H1 (cell line): Measurements from ENCODE around the gene SLC18A3. TPM values are rescaled to one million over a fixed set of nuclear protein-coding genes. Genes with fewer than 3 reads are reported as not detected.

ENCODE experiments used
- CTCF ChIA-PET: fragments of 300-600 bp; sonication (Branson Sonifier 250); formaldehyde crosslinking; loops from one replicate; lab custom pipeline; 2021; ENCODE audit not compliant: partially characterized antibody; lab: Charles Lee
- POLR2A ChIA-PET: fragments of 300-600 bp; sonication (Branson Sonifier 250); formaldehyde crosslinking; loops from one replicate; lab custom pipeline; 2021; ENCODE audit warnings: inconsistent platforms; ENCODE audit not compliant: partially characterized antibody; lab: Charles Lee
- DNase-seq, 2 experiments: peaks; one replicate each; pipeline versions ENCODE4 v3.0.0 to v3.0.0-alpha.2; 2010 to 2022; ENCODE audit warnings: low spot score in 2 of 2, low read depth in 1 of 2, mixed read lengths in 1 of 2
- FAIRE-seq: peaks from 2 replicates; lab custom pipeline; 2011; peaks lifted over from hg19 to GRCh38; lab: Jason Lieb, UNC
- H2AFZ ChIP-seq: 2 replicates; pipeline ENCODE4 v1.8.1; 2012; ENCODE audit warnings: low read length, inconsistent platforms
- H2AK5ac ChIP-seq: 2 replicates; pipeline ENCODE4 v1.6.1; 2013; ENCODE audit warnings: low read depth, low read length
- H2BK120ac ChIP-seq: replicated peaks from 2 replicates; pipeline ENCODE3; 2013; ENCODE audit warnings: low read depth, low read length, inconsistent platforms
- H2BK12ac ChIP-seq: 2 replicates; pipeline ENCODE4 v1.6.1; 2013; ENCODE audit warnings: low read depth, low read length
- H2BK15ac ChIP-seq: 2 replicates; pipeline ENCODE4 v1.6.1; 2013; ENCODE audit warnings: low read length
- H2BK20ac ChIP-seq: 2 replicates; pipeline ENCODE4 v1.6.1; 2013; ENCODE audit warnings: low read length
- H2BK5ac ChIP-seq: 2 replicates; pipeline ENCODE4 v1.6.1; 2013; ENCODE audit warnings: low read depth, low read length
- H3K14ac ChIP-seq: 2 replicates; pipeline ENCODE4 v1.6.1; 2013; ENCODE audit warnings: inconsistent platforms; ENCODE audit not compliant: insufficient read length
- H3K18ac ChIP-seq: 2 replicates; pipeline ENCODE4 v1.6.1; 2013; ENCODE audit warnings: low read length; ENCODE audit errors: extremely low read depth
- H3K23ac ChIP-seq: 2 replicates; pipeline ENCODE4 v1.6.1; 2013; ENCODE audit warnings: inconsistent platforms; ENCODE audit not compliant: insufficient read length
- H3K23me2 ChIP-seq: 2 replicates; pipeline ENCODE4 v1.6.1; 2013; ENCODE audit warnings: low read depth, low read length
- H3K27ac ChIP-seq: 2 replicates; pipeline ENCODE4 v1.6.1; 2011; ENCODE audit warnings: low read depth, low read length, inconsistent platforms
- H3K27me3 ChIP-seq, 4 experiments: replicated peaks in 1 of 4; 1 replicate in 1 of 4; 2 replicates in 3 of 4; pipeline versions ENCODE4 v1.6.1 to v1.8.1; 2011 to 2013; ENCODE audit warnings: low read length in 3 of 4, mild to moderate bottlenecking in 3 of 4, inconsistent platforms in 2 of 4, mixed read lengths in 2 of 4, moderate library complexity in 1 of 4; ENCODE audit not compliant: control insufficient read depth in 3 of 4, insufficient read depth in 3 of 4; ENCODE audit errors: extremely low read depth in 1 of 4
- H3K36me3 ChIP-seq, 4 experiments: 2 replicates each; pipeline versions ENCODE4 v1.6.1 to v1.8.1; 2011 to 2013; ENCODE audit warnings: mild to moderate bottlenecking in 4 of 4, low read length in 3 of 4, moderate library complexity in 2 of 4, control low read depth in 1 of 4, inconsistent platforms in 1 of 4; ENCODE audit not compliant: insufficient read depth in 4 of 4, control insufficient read depth in 2 of 4
- H3K4ac ChIP-seq: replicated peaks from 2 replicates; pipeline ENCODE3; 2013; ENCODE audit warnings: low read length, low read depth, mixed read lengths, inconsistent platforms; ENCODE audit not compliant: insufficient read length
- H3K4me1 ChIP-seq, 4 experiments: replicated peaks in 1 of 4; 1 replicate in 1 of 4; 2 replicates in 3 of 4; pipeline versions ENCODE4 v1.6.1 to v1.8.1; 2011 to 2013; ENCODE audit warnings: low read length in 3 of 4, inconsistent platforms in 2 of 4, mixed read lengths in 1 of 4; ENCODE audit not compliant: insufficient read depth in 4 of 4, control insufficient read depth in 3 of 4
- H3K4me2 ChIP-seq, 2 experiments: 2 replicates each; pipeline versions ENCODE4 v1.6.1 to v1.8.1; 2011 to 2013; ENCODE audit warnings: low read depth in 2 of 2, low read length in 2 of 2, control low read depth in 1 of 2, inconsistent platforms in 1 of 2, mild to moderate bottlenecking in 1 of 2; ENCODE audit not compliant: insufficient read depth in 1 of 2
- H3K4me3 ChIP-seq, 4 experiments: fragments of 200-600, 300-600 bp in 1 of 4; sonication (generic), shearing (Covaris generic), sonication (Bioruptor Twin) in 1 of 4; 2 replicates each; pipeline versions ENCODE4 v1.5.1 to v1.8.1; 2011 to 2016; ENCODE audit warnings: low read length in 4 of 4, low read depth in 3 of 4, control low read depth in 2 of 4, inconsistent platforms in 2 of 4, mild to moderate bottlenecking in 2 of 4, mixed read lengths in 1 of 4, moderate library complexity in 1 of 4; ENCODE audit not compliant: insufficient read depth in 2 of 4; ENCODE audit errors: extremely low read depth in 1 of 4
- H3K56ac ChIP-seq: replicated peaks from 2 replicates; pipeline ENCODE3; 2013; ENCODE audit warnings: low read depth, mild to moderate bottlenecking, mixed read lengths, low read length, inconsistent platforms; ENCODE audit not compliant: insufficient read length
- H3K79me1 ChIP-seq: 2 replicates; pipeline ENCODE4 v1.6.1; 2013; ENCODE audit warnings: low read depth, low read length, control low read depth
- H3K79me2 ChIP-seq, 2 experiments: 2 replicates each; pipeline versions ENCODE4 v1.6.1 to v1.8.1; 2012 to 2013; ENCODE audit warnings: low read length in 2 of 2, mild to moderate bottlenecking in 2 of 2, inconsistent platforms in 1 of 2; ENCODE audit not compliant: insufficient read depth in 2 of 2, control insufficient read depth in 1 of 2
- H3K9ac ChIP-seq, 4 experiments: replicated peaks in 1 of 4; 1 replicate in 1 of 4; 2 replicates in 3 of 4; pipeline versions ENCODE4 v1.6.1 to v1.8.1; 2011 to 2013; ENCODE audit warnings: low read depth in 3 of 4, low read length in 3 of 4, control low read depth in 2 of 4, mild to moderate bottlenecking in 2 of 4, moderate library complexity in 2 of 4, inconsistent platforms in 1 of 4; ENCODE audit errors: extremely low read depth in 1 of 4
- H3K9me3 ChIP-seq, 2 experiments: 2 replicates each; pipeline versions ENCODE4 v1.6.1 to v1.8.1; 2012 to 2013; ENCODE audit warnings: mild to moderate bottlenecking in 2 of 2, moderate library complexity in 2 of 2, control low read depth in 1 of 2, inconsistent platforms in 1 of 2, low read depth in 1 of 2, low read length in 1 of 2, mixed read lengths in 1 of 2; ENCODE audit not compliant: insufficient read depth in 2 of 2
- H4K20me1 ChIP-seq, 2 experiments: replicated peaks in 1 of 2; 2 replicates each; pipeline versions ENCODE3 to v1.8.1; 2011 to 2013; ENCODE audit warnings: inconsistent platforms in 2 of 2, low read length in 2 of 2, mild to moderate bottlenecking in 1 of 2; ENCODE audit not compliant: insufficient read depth in 2 of 2, control insufficient read depth in 1 of 2
- H4K5ac ChIP-seq: 2 replicates; pipeline ENCODE4 v1.6.1; 2013; ENCODE audit warnings: low read length, low read depth, mixed read lengths, inconsistent platforms; ENCODE audit not compliant: insufficient read length
- H4K8ac ChIP-seq: 2 replicates; pipeline ENCODE4 v1.8.0; 2013; ENCODE audit warnings: mild to moderate bottlenecking, moderate library complexity, low read length, inconsistent platforms; ENCODE audit not compliant: insufficient read depth; ENCODE audit errors: extremely low read depth
- H4K91ac ChIP-seq: replicated peaks from 2 replicates; pipeline ENCODE3; 2013; ENCODE audit warnings: low read length, mixed read lengths, inconsistent platforms; ENCODE audit not compliant: insufficient read length
- CTBP2 ChIP-seq: IDR thresholded peaks from 2 replicates; pipeline ENCODE4 v1.7.0; 2011; ENCODE audit warnings: borderline replicate concordance, mild to moderate bottlenecking, moderate library complexity, mixed read lengths, low read length; ENCODE audit not compliant: insufficient read depth, insufficient read length
- CTCF ChIP-seq, 3 experiments: IDR thresholded peaks; 1 replicate in 2 of 3; 2 replicates in 1 of 3; pipeline versions ENCODE4 v1.5.1 to v1.6.1; 2011; ENCODE audit warnings: low read length in 3 of 3, mild to moderate bottlenecking in 3 of 3, inconsistent platforms in 2 of 3, low read depth in 1 of 3, moderate library complexity in 1 of 3; ENCODE audit not compliant: insufficient read depth in 1 of 3; ENCODE audit errors: control extremely low read depth in 1 of 3
- RNF2 ChIP-seq: fragments of 200-900, 300-1000 bp; sonication (generic); IDR thresholded peaks from 2 replicates; pipeline ENCODE4 v1.7.1; 2016; ENCODE audit warnings: borderline replicate concordance, low read depth, mild to moderate bottlenecking, antibody characterized with exemption, low read length; ENCODE audit not compliant: poor library complexity, severe bottlenecking; ENCODE audit errors: missing control alignments
- TAF1 ChIP-seq: IDR thresholded peaks from 2 replicates; pipeline ENCODE4 v1.6.1; 2011; ENCODE audit warnings: mild to moderate bottlenecking, low read depth, low read length
- TBP ChIP-seq: IDR thresholded peaks from 2 replicates; pipeline ENCODE4 v1.6.1; 2011; ENCODE audit warnings: low read depth, low read length, improper control_type of control experiment
- WGBS, 2 experiments: shearing (Covaris generic) in 1 of 2; methylation state at CpG; one replicate each; pipeline versions ENCODE4 v1.1.6 to v1.1.7; 2013 to 2015; ENCODE audit warnings: low lambda C conversion rate in 2 of 2, mixed read lengths in 2 of 2, inconsistent platforms in 1 of 2, low coverage in 1 of 2, missing lambda C conversion rate in 1 of 2; ENCODE audit not compliant: insufficient replicate concordance in 2 of 2, insufficient coverage in 1 of 2, insufficient read length in 1 of 2; ENCODE audit errors: extremely low coverage in 1 of 2, missing lambda C conversion rate in 1 of 2; 5-methylcytosine and 5-hydroxymethylcytosine counted together
- polyA plus RNA-seq, 7 experiments: library from polyadenylated mRNA; depleted of rRNA in 3 of 7; stranded (reverse) in 5 of 7; unstranded in 2 of 7; fragments of >200 nt in 5 of 7; fragments of 200-250 nt in 2 of 7; gene quantifications; 1 replicate in 5 of 7; 2 replicates in 1 of 7; 4 replicates in 1 of 7; pipeline versions ENCODE4 v1.2.1 to v1.2.3, GENCODE V29; 2011 to 2013; ENCODE audit warnings: missing spikeins in 2 of 7, mixed read lengths in 2 of 7
- total RNA-seq: library from RNA; stranded (reverse); fragmentation: NEBNext Ultra II Directional; extraction: Animal tissue kit (Norgen Biotek cat#: 25700); gene quantifications from 2 replicates; pipeline ENCODE4 v1.2.1, GENCODE V29; 2021

Gene SLC18A3
- total and polyA plus RNA-seq, 2 of the 8 experiments (the other 6 are each of a cell fraction or from before 2014, with no cell fraction given): 0.17 TPM; not detected in 1

- Histone ChIP-seq H3K27me3 (no peaks in the 10 kb centered on the region), H3K9me3 (0 out of 4 replicates have a peak, but pooled peaks cover 0 to 4% of the 10 kb centered on the region in 2 experiments), H3K79me1 (no peaks in the 10 kb centered on the region), H3K4ac (no peak overlapping the region), H2BK5ac (no peak overlapping the region), H4K91ac (no peak overlapping the region), H3K4me1 (no peaks in the 10 kb centered on the region; a peak in 3 of 7 replicates), H2BK20ac (no peak overlapping the region), H2AK5ac (no peak overlapping the region), H2AFZ (no peak overlapping the region), H3K4me3 (no peak overlapping the region), H2BK12ac (no peak overlapping the region), H2BK120ac (no peak overlapping the region), H3K79me2 (no peaks in the 10 kb centered on the region), H4K8ac (no peak overlapping the region), H3K23ac (no peak overlapping the region), H3K4me2 (no peak overlapping the region), H2BK15ac (no peak overlapping the region), H3K36me3 (no peaks in the 10 kb centered on the region), H3K56ac (no peak overlapping the region), H4K5ac (no peak overlapping the region), H3K14ac (no peak overlapping the region), H3K27ac (no peak overlapping the region), H3K23me2 (no peaks in the 10 kb centered on the region), H3K9ac (no peak overlapping the region), H3K18ac (no peak overlapping the region), H4K20me1 (no peaks in the 10 kb centered on the region)
- ChIA-PET CTCF (interaction anchor here (1.0 to 2.3 kb wide), 5 partner anchors 10 to 355 kb away, joined by 3 to 9 read pairs (median 4); partner anchors contain the start of gene ERCC6), POLR2A (no interaction called here)
- FAIRE-seq (no peak), DNase-seq (no peak)
- no peak for TF ChIP-seq CTBP2
- TF ChIP-seq TAF1: no peak
- TF ChIP-seq TBP: no peak
- TF ChIP-seq CTCF (IDR thresholded peaks at IDR 0.05; ENCODE audit: control extremely low read depth in 1 of 3, insufficient read depth in 1 of 3, low read depth in 1 of 3, low read length in 3 of 3): no peak
- TF ChIP-seq RNF2: no peak
- WGBS, 2 experiments: 91% methylated on average over 4 of the region's 4 CpGs; no CpG with 5 or more reads in 1 of the 2 experiments
Observed at GRCh38 chr10:49564461-49565009, 45.6 kb upstream of the SLC18A3 start.
